HepG2 (cell line): ENCODE data around the gene ORMDL3. TPM values are rescaled to one million over a fixed set of nuclear protein-coding genes. Genes with fewer than 3 reads are reported as not detected.
A peak's percentile ranks its signal among the peaks of the same experiment; 100 is the strongest.

ENCODE experiments used
- CEBPG ChIP-seq: IDR thresholded peaks from 2 replicates; pipeline ENCODE4 v1.6.1; 2016
- EP300 ChIP-seq, 3 experiments: sonication (generic) in 1 of 3; formaldehyde crosslinking in 1 of 3; IDR thresholded peaks; 2 replicates each; pipeline versions ENCODE4 v1.5.1 to v1.6.1; 2011 to 2020; ENCODE audit warnings: low read depth in 2 of 3, low read length in 2 of 3, borderline replicate concordance in 1 of 3, improper control_type of control experiment in 1 of 3, mild to moderate bottlenecking in 1 of 3, missing genetic modification reagents in 1 of 3, moderate library complexity in 1 of 3
- FOXA1 ChIP-seq, 2 experiments: fragments of 450-650 bp in 1 of 2; sonication (generic) in 1 of 2; formaldehyde crosslinking in 1 of 2; IDR thresholded peaks; 2 replicates each; pipeline versions ENCODE4 v1.4.0 to v1.6.1; 2016 to 2020; ENCODE audit warnings: missing genetic modification reagents in 1 of 2
- FOXO1 ChIP-seq: sonication (generic); formaldehyde crosslinking; IDR thresholded peaks from 2 replicates; pipeline ENCODE4 v1.4.0; 2020; ENCODE audit warnings: missing genetic modification reagents
- MED1 ChIP-seq: sonication (generic); formaldehyde crosslinking; IDR thresholded peaks from 2 replicates; pipeline ENCODE4 v1.4.0; 2020; ENCODE audit warnings: missing genetic modification reagents
- NFATC3 ChIP-seq: sonication (generic); formaldehyde crosslinking; IDR thresholded peaks from 2 replicates; pipeline ENCODE4 v1.5.1; 2020; ENCODE audit warnings: mild to moderate bottlenecking, missing genetic modification reagents
- NR2F6 ChIP-seq, 2 experiments: IDR thresholded peaks; 2 replicates each; pipeline ENCODE4 v1.6.1; 2016; ENCODE audit warnings: antibody characterized with exemption in 1 of 2, mild to moderate bottlenecking in 1 of 2
- RARA ChIP-seq: IDR thresholded peaks from 2 replicates; pipeline ENCODE4 v1.6.1; 2016; ENCODE audit warnings: missing genetic modification reagents, missing compliant biosample characterization
- SOX13 ChIP-seq, 3 experiments: fragments of 450-650 bp in 1 of 3; sonication (generic) in 1 of 3; formaldehyde crosslinking in 1 of 3; IDR thresholded peaks in 2 of 3; conservative IDR thresholded peaks in 1 of 3; 2 replicates each; pipeline versions ENCODE4 v1.5.0 to v1.6.1; 2016 to 2020; ENCODE audit warnings: antibody characterized with exemption in 1 of 3, mild to moderate bottlenecking in 1 of 3, missing compliant biosample characterization in 1 of 3, missing genetic modification reagents in 1 of 3, moderate library complexity in 1 of 3
- SRF ChIP-seq: IDR thresholded peaks from 2 replicates; pipeline ENCODE4 v1.6.1; 2011; ENCODE audit warnings: mild to moderate bottlenecking, low read depth, low read length, moderate library complexity
- THAP11 ChIP-seq: IDR thresholded peaks from 2 replicates; pipeline ENCODE4 v1.6.1; 2016; ENCODE audit warnings: missing biosample characterization, missing genetic modification reagents
- THRA ChIP-seq: sonication (generic); formaldehyde crosslinking; IDR thresholded peaks from 2 replicates; pipeline ENCODE4 v1.4.0; 2020; ENCODE audit warnings: missing genetic modification reagents, borderline replicate concordance
- ZBTB46 ChIP-seq: sonication (generic); formaldehyde crosslinking; IDR thresholded peaks from 2 replicates; pipeline ENCODE4 v1.4.0; 2020; ENCODE audit warnings: mild to moderate bottlenecking, missing genetic modification reagents, borderline replicate concordance
- ZNF609 ChIP-seq: sonication (generic); formaldehyde crosslinking; IDR thresholded peaks from 2 replicates; pipeline ENCODE4 v1.4.0; 2020; ENCODE audit warnings: mild to moderate bottlenecking, missing genetic modification reagents, borderline replicate concordance
- polyA plus RNA-seq, 8 experiments: library from polyadenylated mRNA; depleted of rRNA in 3 of 8; stranded (reverse) in 7 of 8; unstranded in 1 of 8; fragments of >200 nt; fragmentation: Illumina TruSeq in 4 of 8; extraction: Trizol in 4 of 8; gene quantifications; 2 replicates each; pipeline versions ENCODE4 v1.2.1 to v1.2.3, GENCODE V29; 2011 to 2016; ENCODE audit warnings: low read depth in 4 of 8, missing spikeins in 1 of 8, mixed read lengths in 1 of 8; ENCODE audit not compliant: insufficient read depth in 1 of 8
- total RNA-seq, 5 experiments: library from RNA; depleted of rRNA; stranded (reverse); fragments of >200 nt; fragmentation: Illumina TruSeq; extraction: Trizol; gene quantifications; 2 replicates each; pipeline ENCODE4 v1.2.3, GENCODE V29; 2016; ENCODE audit warnings: low read depth in 1 of 5
- TF ChIP-seq, protein P1 (sequence below): sonication (generic); formaldehyde crosslinking; IDR thresholded peaks from 2 replicates; pipeline ENCODE4 v1.9.0; 2022; ENCODE audit warnings: low read depth, missing genetic modification reagents

Gene ORMDL3
- total and polyA plus RNA-seq, 2 of the 13 experiments (the other 11 are each of a cell fraction or from before 2014, with no cell fraction given) = 181 to 384 TPM

GRCh38 chr17:39913989-39914388 is 13.4 kb downstream of the ORMDL3 start (continued):
- 0 out of 4 replicates have a peak, but pooled peaks of 1 of the 2 experiments have one; percentile 31 for TF ChIP-seq EP300 (IDR thresholded peaks at IDR 0.05; ENCODE audit: low read depth in 2 of 2, low read length in 2 of 2)
- TF ChIP-seq EP300 (CRISPR knock-in tag; IDR thresholded peaks at IDR 0.05; ENCODE audit: borderline replicate concordance) = no peak
- peak; percentile 79 for TF ChIP-seq NR2F6 (IDR thresholded peaks at IDR 0.05)
- TF ChIP-seq NR2F6 (CRISPR knock-in tag; IDR thresholded peaks at IDR 0.05) = peak; percentile 84
- no peak for TF ChIP-seq NFATC3 (CRISPR knock-in tag)
- no peak for TF ChIP-seq FOXA1 (IDR thresholded peaks at IDR 0.05)
- TF ChIP-seq FOXA1 (CRISPR knock-in tag; IDR thresholded peaks at IDR 0.05) = peak; percentile 72
- TF ChIP-seq RARA = peak; percentile 81
- TF ChIP-seq ZNF609 (CRISPR knock-in tag) = 0 out of 2 replicates have a peak, but pooled peaks have one; percentile 31
- peak; percentile 32; the same call in 1 of the 2 replicates for TF ChIP-seq THAP11 (CRISPR knock-in tag)
- TF ChIP-seq FOXO1 (CRISPR knock-in tag) = peak; percentile 58; the same call in 1 of the 2 replicates
- TF ChIP-seq, protein P1, sequence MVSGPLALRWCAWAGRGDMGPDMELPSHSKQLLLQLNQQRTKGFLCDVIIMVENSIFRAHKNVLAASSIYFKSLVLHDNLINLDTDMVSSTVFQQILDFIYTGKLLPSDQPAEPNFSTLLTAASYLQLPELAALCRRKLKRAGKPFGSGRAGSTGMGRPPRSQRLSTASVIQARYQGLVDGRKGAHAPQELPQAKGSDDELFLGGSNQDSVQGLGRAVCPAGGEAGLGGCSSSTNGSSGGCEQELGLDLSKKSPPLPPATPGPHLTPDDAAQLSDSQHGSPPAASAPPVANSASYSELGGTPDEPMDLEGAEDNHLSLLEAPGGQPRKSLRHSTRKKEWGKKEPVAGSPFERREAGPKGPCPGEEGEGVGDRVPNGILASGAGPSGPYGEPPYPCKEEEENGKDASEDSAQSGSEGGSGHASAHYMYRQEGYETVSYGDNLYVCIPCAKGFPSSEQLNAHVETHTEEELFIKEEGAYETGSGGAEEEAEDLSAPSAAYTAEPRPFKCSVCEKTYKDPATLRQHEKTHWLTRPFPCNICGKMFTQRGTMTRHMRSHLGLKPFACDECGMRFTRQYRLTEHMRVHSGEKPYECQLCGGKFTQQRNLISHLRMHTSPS = 0 out of 2 replicates have a peak, but pooled peaks have one; percentile 21
- no peak for TF ChIP-seq SRF
- peak; percentile 73 for TF ChIP-seq CEBPG (CRISPR knock-in tag)
- no peak for TF ChIP-seq SOX13 (IDR thresholded peaks at IDR 0.05)
- TF ChIP-seq SOX13 (CRISPR knock-in tag; conservative IDR thresholded peaks at IDR 0.05 in 1 of 2, IDR thresholded peaks at IDR 0.05 in 1 of 2) = 0 out of 4 replicates have a peak, but pooled peaks of 1 of the 2 experiments have one; percentile 22
- peak; percentile 88; the same call in 1 of the 2 replicates for TF ChIP-seq THRA (CRISPR knock-in tag)
- TF ChIP-seq MED1 (CRISPR knock-in tag) = 0 out of 2 replicates have a peak, but pooled peaks have one; percentile 23
- TF ChIP-seq ZBTB46 (CRISPR knock-in tag) = no peak
